GM10266 (cell line): ENCODE results near the gene PRPH2.

Experiments used
- DNase-seq: peaks from one replicate; pipeline ENCODE4 v3.0.0; 2012; ENCODE audit errors: extremely low spot score
- TF ChIP-seq, protein P1 (sequence below): IDR thresholded peaks from 2 replicates; pipeline ENCODE4 v1.5.1; 2012; ENCODE audit warnings: mild to moderate bottlenecking, low read depth; ENCODE audit not compliant: control insufficient read depth, insufficient read depth; ENCODE audit errors: missing control alignments

The PRPH2 gene, protein sequence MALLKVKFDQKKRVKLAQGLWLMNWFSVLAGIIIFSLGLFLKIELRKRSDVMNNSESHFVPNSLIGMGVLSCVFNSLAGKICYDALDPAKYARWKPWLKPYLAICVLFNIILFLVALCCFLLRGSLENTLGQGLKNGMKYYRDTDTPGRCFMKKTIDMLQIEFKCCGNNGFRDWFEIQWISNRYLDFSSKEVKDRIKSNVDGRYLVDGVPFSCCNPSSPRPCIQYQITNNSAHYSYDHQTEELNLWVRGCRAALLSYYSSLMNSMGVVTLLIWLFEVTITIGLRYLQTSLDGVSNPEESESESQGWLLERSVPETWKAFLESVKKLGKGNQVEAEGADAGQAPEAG

DNA sequence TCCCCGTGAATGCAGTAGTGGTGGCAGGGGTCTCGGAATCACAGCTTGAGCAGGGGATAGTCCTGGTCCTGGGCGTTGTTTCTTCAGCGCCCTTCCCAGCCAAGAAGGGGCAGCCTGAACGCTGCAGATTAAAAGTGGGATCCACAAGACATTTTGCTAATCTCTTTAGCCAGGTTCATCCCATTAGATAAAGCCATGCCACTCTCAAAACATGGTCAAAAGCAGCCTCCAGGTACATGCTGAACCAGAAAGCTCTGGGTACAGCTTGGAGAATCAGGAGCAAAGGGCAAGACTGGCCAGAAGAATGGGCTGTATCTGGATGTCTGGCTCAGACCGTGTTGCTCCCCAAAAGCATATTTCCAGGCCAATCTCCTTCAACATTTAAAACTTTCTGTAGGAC is at the start of gene PRPH2:
PRPH2 (minus strand) TSS at position 101 of the 400 bp plus-strand sequence. CDS start 263 bp downstream, outside the sequence.
- no peak for DNase-seq
- TF ChIP-seq, protein P1, sequence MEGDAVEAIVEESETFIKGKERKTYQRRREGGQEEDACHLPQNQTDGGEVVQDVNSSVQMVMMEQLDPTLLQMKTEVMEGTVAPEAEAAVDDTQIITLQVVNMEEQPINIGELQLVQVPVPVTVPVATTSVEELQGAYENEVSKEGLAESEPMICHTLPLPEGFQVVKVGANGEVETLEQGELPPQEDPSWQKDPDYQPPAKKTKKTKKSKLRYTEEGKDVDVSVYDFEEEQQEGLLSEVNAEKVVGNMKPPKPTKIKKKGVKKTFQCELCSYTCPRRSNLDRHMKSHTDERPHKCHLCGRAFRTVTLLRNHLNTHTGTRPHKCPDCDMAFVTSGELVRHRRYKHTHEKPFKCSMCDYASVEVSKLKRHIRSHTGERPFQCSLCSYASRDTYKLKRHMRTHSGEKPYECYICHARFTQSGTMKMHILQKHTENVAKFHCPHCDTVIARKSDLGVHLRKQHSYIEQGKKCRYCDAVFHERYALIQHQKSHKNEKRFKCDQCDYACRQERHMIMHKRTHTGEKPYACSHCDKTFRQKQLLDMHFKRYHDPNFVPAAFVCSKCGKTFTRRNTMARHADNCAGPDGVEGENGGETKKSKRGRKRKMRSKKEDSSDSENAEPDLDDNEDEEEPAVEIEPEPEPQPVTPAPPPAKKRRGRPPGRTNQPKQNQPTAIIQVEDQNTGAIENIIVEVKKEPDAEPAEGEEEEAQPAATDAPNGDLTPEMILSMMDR: no peak

DNA sequence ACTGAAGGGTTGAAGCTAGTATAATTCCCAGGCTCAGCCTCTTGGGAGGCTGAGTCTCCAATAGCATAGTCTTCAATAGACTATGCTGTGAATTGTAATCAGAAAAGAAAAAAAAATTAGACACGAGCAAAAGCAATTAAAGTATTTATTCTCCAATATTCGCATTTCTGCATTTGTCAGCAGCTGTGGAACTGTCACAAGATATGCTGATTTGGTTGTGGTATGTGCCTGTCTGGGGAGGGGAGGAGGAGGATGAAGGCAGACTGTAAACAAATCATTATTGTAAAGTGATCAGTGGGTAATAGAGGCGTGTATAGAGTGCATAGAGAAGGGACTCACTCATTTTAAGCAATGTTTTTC is 49.3 kb upstream of the PRPH2 start:
- DNase-seq: no peak
- TF ChIP-seq, protein P1: no peak

DNA sequence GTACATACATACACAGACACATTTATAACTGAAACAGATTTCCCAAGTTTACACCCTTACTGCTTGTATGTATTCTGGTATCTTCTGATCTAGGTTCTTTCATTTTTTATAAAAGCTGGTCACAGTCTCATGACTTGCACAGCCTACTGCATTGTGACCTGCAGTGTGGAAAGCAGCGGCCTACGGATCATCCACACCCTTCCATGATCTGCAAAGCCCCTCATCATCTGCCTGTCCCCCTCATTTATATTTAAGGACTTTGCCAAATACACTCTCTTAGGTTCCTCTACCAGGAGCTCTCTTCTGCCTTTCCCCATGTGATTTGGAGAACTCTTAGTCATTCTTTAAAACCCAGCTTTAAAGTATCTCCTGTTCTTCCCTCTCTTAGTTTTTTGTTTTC is 47.4 kb upstream of the PRPH2 start:
- DNase-seq: no peak
- TF ChIP-seq, protein P1: no peak

DNA sequence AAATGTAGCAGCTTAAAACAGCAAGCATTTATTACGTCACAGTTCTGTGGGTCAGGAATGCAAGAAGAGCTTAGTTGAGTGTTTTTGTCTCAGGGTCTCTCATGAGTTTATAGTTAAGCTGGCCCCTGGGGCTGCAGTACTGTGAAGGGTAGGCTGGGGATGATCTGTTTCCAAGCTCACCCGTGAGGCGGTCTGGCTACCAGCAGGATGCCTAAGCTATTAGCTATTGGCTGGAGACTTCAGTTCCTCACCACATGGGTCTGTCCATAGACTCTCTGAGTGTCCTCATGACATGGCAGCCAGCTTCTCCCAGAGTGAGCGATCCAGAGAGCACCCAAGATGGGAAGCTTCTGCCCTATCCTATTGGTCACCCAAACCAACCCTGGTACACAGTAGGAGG is 46.7 kb upstream of the PRPH2 start:
- no peak for DNase-seq
- TF ChIP-seq, protein P1: no peak

DNA sequence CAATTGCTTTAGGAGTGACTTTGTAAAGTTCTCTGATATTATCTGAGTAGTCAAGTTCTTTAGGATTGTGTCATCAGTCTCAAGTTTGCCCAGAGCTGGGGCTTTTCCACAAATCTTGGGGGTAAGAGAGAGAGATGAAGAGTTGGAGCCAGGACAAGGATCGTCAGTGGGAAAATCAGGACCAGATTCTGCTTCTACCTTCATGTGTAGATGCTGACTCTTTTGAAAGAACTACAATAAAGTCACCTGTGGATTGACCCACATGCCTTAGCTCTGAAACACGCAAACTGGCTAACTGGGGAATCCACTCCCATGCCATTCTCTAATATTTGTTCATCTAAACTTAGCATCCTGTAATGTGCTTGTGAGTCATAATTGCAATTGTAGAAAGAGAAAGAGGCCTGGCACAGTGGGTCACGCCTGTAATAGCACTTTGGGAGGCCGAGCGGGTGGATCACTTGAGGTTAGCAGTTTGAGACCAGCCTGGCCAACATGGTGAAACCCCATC is 43.8 kb upstream of the PRPH2 start:
- TF ChIP-seq, protein P1: no peak
- no peak for DNase-seq

DNA sequence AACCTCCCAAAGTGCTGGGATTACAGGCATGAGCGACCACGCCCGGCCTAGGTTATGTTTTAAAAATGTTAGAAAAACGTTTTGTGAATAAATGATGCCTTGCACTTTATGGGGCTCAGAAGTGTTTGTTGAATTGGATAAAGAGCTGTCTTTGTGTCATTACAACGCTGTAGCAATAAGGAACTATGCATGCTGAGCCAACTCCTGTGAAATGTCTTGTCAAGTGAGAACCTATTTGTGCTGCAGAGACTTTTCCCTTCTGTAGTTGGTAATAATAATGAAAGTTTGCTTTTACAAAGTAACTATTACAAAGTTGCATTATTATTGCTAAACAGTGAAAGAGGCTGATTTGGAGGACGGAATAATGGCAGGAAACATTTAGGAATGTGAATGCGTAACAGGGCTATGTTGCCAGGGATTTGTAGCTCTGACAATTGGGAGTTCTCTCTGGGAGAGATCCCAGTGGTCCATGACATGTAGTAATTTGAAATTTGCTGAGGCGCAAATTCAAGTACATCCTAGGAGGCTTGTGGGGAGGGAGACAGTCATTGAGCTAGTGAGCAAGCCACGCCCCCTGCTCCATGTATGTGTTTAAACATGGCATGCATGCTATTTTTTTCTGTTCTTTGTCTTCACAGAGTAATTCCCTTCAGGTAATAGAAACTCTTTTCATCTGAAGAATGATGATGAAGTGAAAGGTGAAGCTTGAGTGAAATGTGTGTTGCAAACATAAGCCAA is 42.7 kb upstream of the PRPH2 start:
- DNase-seq: no peak

More for the DNA sequence above, 42.7 kb upstream of the PRPH2 start:
- TF ChIP-seq, protein P1: no peak
